Measurements from ENCODE around the gene PDGFRA.
"Not testable (repeated sequence)": the region's sequence is repeated elsewhere in the genome, so short reads cannot be mapped to it uniquely, and the experiment has no call there.

The PDGFRA gene

GRCh38 chr4:54332542-54332941 is 103.4 kb downstream of the PDGFRA start:
- Mint-ChIP-seq H3K9me3 (no peaks in the 10 kb centered on the region), H3K27me3 (peaks cover 0 to 12% of the 10 kb centered on the region in 2 donors), H3K36me3 (ENCODE audit: insufficient read depth) (no peaks in the 10 kb centered on the region), H3K27ac (no peak overlapping the region), H3K4me3 (no peak overlapping the region), H3K4me1 (ENCODE audit: low read depth in 2 of 2) (no peaks in the 10 kb centered on the region)
- ATAC-seq (replicated peaks) (no peak), DNase-seq (no peak)

GRCh38 chr4:54333657-54334056 is 104.6 kb downstream of the PDGFRA start:
- Mint-ChIP-seq H3K9me3 (no peaks in the 10 kb centered on the region), H3K27ac (no peak overlapping the region), H3K27me3 (peaks cover 0 to 20% of the 10 kb centered on the region in 2 donors), H3K4me1 (ENCODE audit: low read depth in 2 of 2) (no peaks in the 10 kb centered on the region), H3K36me3 (ENCODE audit: insufficient read depth) (no peaks in the 10 kb centered on the region), H3K4me3 (no peak overlapping the region)
- no peak for DNase-seq
- no peak for ATAC-seq (replicated peaks)

GRCh38 chr4:54334769-54335168 is 105.7 kb downstream of the PDGFRA start:
- not testable (repeated sequence) for H3K36me3 Mint-ChIP-seq (ENCODE audit: insufficient read depth); H3K4me1 Mint-ChIP-seq (ENCODE audit: low read depth in 2 of 2); ATAC-seq (replicated peaks); DNase-seq; H3K4me3 Mint-ChIP-seq; H3K27ac Mint-ChIP-seq; H3K9me3 Mint-ChIP-seq
- H3K27me3 Mint-ChIP-seq = peaks cover 0 to 20% of the 10 kb centered on the region in 2 donors

GRCh38 chr4:54337009-54337408 is 107.9 kb downstream of the PDGFRA start:
- ATAC-seq (replicated peaks) (no peak), DNase-seq (no peak)
- Mint-ChIP-seq H3K4me1 (ENCODE audit: low read depth in 2 of 2) (no peaks in the 10 kb centered on the region), H3K27me3 (peaks cover 0 to 28% of the 10 kb centered on the region in 2 donors), H3K4me3 (no peak overlapping the region), H3K27ac (no peak overlapping the region), H3K36me3 (ENCODE audit: insufficient read depth) (no peaks in the 10 kb centered on the region), H3K9me3 (no peaks in the 10 kb centered on the region)

- H3K9me3 Mint-ChIP-seq; ATAC-seq (replicated peaks); H3K36me3 Mint-ChIP-seq (ENCODE audit: insufficient read depth); H3K4me1 Mint-ChIP-seq (ENCODE audit: low read depth in 2 of 2); H3K4me3 Mint-ChIP-seq; DNase-seq; H3K27ac Mint-ChIP-seq: not testable (repeated sequence)
- H3K27me3 Mint-ChIP-seq = peaks cover 0 to 32% of the 10 kb centered on the region in 2 donors
Observed at GRCh38 chr4:54342067-54342466, 113.0 kb downstream of the PDGFRA start.
